Endothelial cell of umbilical vein (primary cell): ENCODE data around the gene CYP4X1. TPM values are rescaled to one million over a fixed set of nuclear protein-coding genes. Genes with fewer than 3 reads are reported as not detected.
A peak's percentile ranks its signal among the peaks of the same experiment; 100 is the strongest.

Experiments used
- Bru-seq: library from RNA; stranded (reverse); fragments of 400-500 nt; gene quantifications from one replicate; lab custom pipeline; 2021; lab: Mats Ljungman, UMichigan
- BruChase-seq, 2 experiments: library from RNA; stranded (reverse); fragments of 400-500 nt; gene quantifications; one replicate each; lab custom pipeline; 2021; lab: Mats Ljungman, UMichigan
- BruUV-seq: library from RNA; stranded (reverse); fragments of 400-500 nt; replicated peaks from 2 replicates; lab custom pipeline; 2021; lab: Mats Ljungman, UMichigan
- CTCF ChIA-PET: fragments of 300-600, 350-600 bp; sonication (Branson Sonifier 250); formaldehyde crosslinking; loops from one replicate; lab custom pipeline; 2021; ENCODE audit warnings: antibody characterized with exemption, inconsistent platforms; lab: Charles Lee
- POLR2A ChIA-PET: fragments of 300-600, 350-600 bp; sonication (Branson Sonifier 250); formaldehyde crosslinking; loops from one replicate; lab custom pipeline; 2021; ENCODE audit warnings: antibody characterized with exemption, inconsistent platforms; lab: Charles Lee
- DNase-seq: peaks from one replicate; pipeline ENCODE4 v3.0.0-alpha.2; 2011; ENCODE audit warnings: low read depth, low spot score
- FAIRE-seq: peaks from 2 replicates; lab custom pipeline; 2011; peaks lifted over from hg19 to GRCh38; lab: Jason Lieb, UNC
- H2AFZ ChIP-seq: 2 replicates; pipeline ENCODE4 v1.6.0; 2012; ENCODE audit warnings: low read depth, low read length, control low read depth, inconsistent platforms
- H3K27ac ChIP-seq: 2 replicates; pipeline ENCODE4 v1.5.1; 2011; ENCODE audit warnings: low read depth, mild to moderate bottlenecking, control low read depth, low read length, moderate library complexity; ENCODE audit not compliant: insufficient read depth
- H3K27me3 ChIP-seq, 2 experiments: 2 replicates each; pipeline versions ENCODE4 v1.6.0 to v1.6.1; 2011; ENCODE audit warnings: low read length in 2 of 2, mixed read lengths in 1 of 2; ENCODE audit not compliant: control insufficient read depth in 2 of 2, insufficient read depth in 2 of 2
- H3K36me3 ChIP-seq, 2 experiments: 2 replicates in 1 of 2; 3 replicates in 1 of 2; pipeline ENCODE4 v1.5.1; 2011; ENCODE audit warnings: low read length in 2 of 2, mild to moderate bottlenecking in 1 of 2, moderate library complexity in 1 of 2; ENCODE audit not compliant: control insufficient read depth in 2 of 2, insufficient read depth in 2 of 2; ENCODE audit errors: extremely low read depth in 1 of 2
- H3K4me1 ChIP-seq: 3 replicates; pipeline ENCODE4 v1.5.1; 2011; ENCODE audit warnings: mild to moderate bottlenecking, low read length; ENCODE audit not compliant: control insufficient read depth, insufficient read depth; ENCODE audit errors: extremely low read depth
- H3K4me2 ChIP-seq: 2 replicates; pipeline ENCODE4 v1.6.1; 2011; ENCODE audit warnings: low read length, control low read depth, mixed read lengths; ENCODE audit not compliant: insufficient read depth
- H3K4me3 ChIP-seq, 3 experiments: fragments of 200-600 bp in 1 of 3; sonication (generic), shearing (Covaris generic) in 1 of 3; replicated peaks in 1 of 3; 2 replicates each; pipeline ENCODE4 v1.5.1; 2011 to 2016; ENCODE audit warnings: control low read depth in 3 of 3, low read length in 3 of 3, mild to moderate bottlenecking in 2 of 3, inconsistent platforms in 1 of 3, low read depth in 1 of 3, moderate library complexity in 1 of 3; ENCODE audit not compliant: insufficient read depth in 1 of 3
- H3K79me2 ChIP-seq: 2 replicates; pipeline ENCODE4 v1.6.0; 2012; ENCODE audit warnings: low read length, inconsistent platforms; ENCODE audit not compliant: control insufficient read depth, insufficient read depth
- H3K9ac ChIP-seq: replicated peaks from 2 replicates; pipeline ENCODE3; 2011; ENCODE audit warnings: low read length, control low read depth; ENCODE audit not compliant: insufficient read depth; ENCODE audit errors: extremely low read depth
- H3K9me1 ChIP-seq: replicated peaks from 3 replicates; pipeline ENCODE4 v1.6.0; 2011; ENCODE audit warnings: mild to moderate bottlenecking, low read length; ENCODE audit not compliant: control insufficient read depth, insufficient read depth; ENCODE audit errors: extremely low read depth
- H3K9me3 ChIP-seq: replicated peaks from 2 replicates; pipeline ENCODE4 v1.5.1; 2012; ENCODE audit warnings: low read length, inconsistent platforms; ENCODE audit not compliant: control insufficient read depth, insufficient read depth
- H4K20me1 ChIP-seq: replicated peaks from 2 replicates; pipeline ENCODE3; 2011; ENCODE audit warnings: mild to moderate bottlenecking, low read length; ENCODE audit not compliant: control insufficient read depth, insufficient read depth; ENCODE audit errors: extremely low read depth
- EZH2 ChIP-seq: IDR thresholded peaks from 2 replicates; pipeline ENCODE4 v1.6.1; 2012; ENCODE audit warnings: borderline replicate concordance, low read depth, mild to moderate bottlenecking, moderate library complexity, low read length, inconsistent platforms; ENCODE audit not compliant: severe bottlenecking
- FOS ChIP-seq: IDR thresholded peaks from 2 replicates; pipeline ENCODE4 v1.6.1; 2011; ENCODE audit warnings: mild to moderate bottlenecking, low read length, moderate library complexity, borderline replicate concordance; ENCODE audit not compliant: insufficient read depth
- GATA2 ChIP-seq: IDR thresholded peaks from 2 replicates; pipeline ENCODE4 v1.7.0; 2011; ENCODE audit warnings: low read depth, mild to moderate bottlenecking, moderate library complexity, mixed read lengths, low read length; ENCODE audit not compliant: insufficient read length, insufficient read depth
- JUN ChIP-seq: IDR thresholded peaks from 2 replicates; pipeline ENCODE4 v1.6.1; 2011; ENCODE audit warnings: borderline replicate concordance, low read depth; ENCODE audit not compliant: insufficient read length, insufficient read depth
- MYC ChIP-seq: IDR thresholded peaks from one replicate; pipeline ENCODE4 v1.6.1; 2011; ENCODE audit warnings: mild to moderate bottlenecking, low read depth, low read length
- POLR2A ChIP-seq: IDR thresholded peaks from 2 replicates; pipeline ENCODE4 v1.6.1; 2012; ENCODE audit warnings: low read depth, mild to moderate bottlenecking, control low read depth, low read length
- POLR2AphosphoS5 ChIP-seq: IDR thresholded peaks from 2 replicates; pipeline ENCODE4 v1.6.1; 2012; ENCODE audit warnings: low read depth, mild to moderate bottlenecking, control low read depth, low read length, moderate library complexity; ENCODE audit not compliant: insufficient read depth
- dilution Hi-C: fragments of 300-500 bp; cut with MboI; formaldehyde crosslinking; loops from one replicate; pipeline ENCODE4 v1.15.0; 2019; ENCODE audit warnings: low sequenced_read_pairs; ENCODE audit not compliant: extremely low pct_ligation_motif_present
- intact Hi-C: fragments of 100-400 bp; cut with micrococcal nuclease; formaldehyde crosslinking; loops from one replicate; pipeline ENCODE4 v1.10.0; 2022
- long read RNA-seq: library from polyadenylated mRNA; stranded (forward); transcript quantifications from one replicate; pipeline ENCODE4 v2.0.0, GENCODE V29; 2021
- polyA minus RNA-seq, 3 experiments: library from RNA; depleted of rRNA, polyadenylated mRNA; stranded (reverse); fragments of >200 nt; gene quantifications; 1 replicate in 1 of 3; 2 replicates in 2 of 3; pipeline ENCODE4 v1.2.3, GENCODE V29; 2011
- polyA plus RNA-seq, 4 experiments: library from polyadenylated mRNA; depleted of rRNA in 3 of 4; stranded (reverse) in 3 of 4; unstranded in 1 of 4; fragments of >200 nt; gene quantifications; 2 replicates each; pipeline versions ENCODE4 v1.2.1 to v1.2.3, GENCODE V29; 2011 to 2012; ENCODE audit warnings: missing spikeins in 1 of 4
- total RNA-seq: library from RNA; stranded (reverse); gene quantifications from 2 replicates; pipeline ENCODE4 v1.2.3, GENCODE V29; 2021
- TF ChIP-seq, protein P1 (sequence below), 2 donors: IDR thresholded peaks; 1 replicate in 1 of 2; 2 replicates in 1 of 2; pipeline ENCODE4 v1.5.1; 2011; ENCODE audit warnings: low read length in 2 of 2, mild to moderate bottlenecking in 2 of 2, moderate library complexity in 2 of 2, control low read depth in 1 of 2, inconsistent platforms in 1 of 2, low read depth in 1 of 2; ENCODE audit not compliant: insufficient read depth in 1 of 2; ENCODE audit errors: extremely low read depth in 1 of 2
- TF ChIP-seq, protein P2 (sequence below): IDR thresholded peaks from 2 replicates; pipeline ENCODE4 v1.6.1; 2011; ENCODE audit not compliant: insufficient read depth, insufficient read length

CYP4X1 gene, protein sequence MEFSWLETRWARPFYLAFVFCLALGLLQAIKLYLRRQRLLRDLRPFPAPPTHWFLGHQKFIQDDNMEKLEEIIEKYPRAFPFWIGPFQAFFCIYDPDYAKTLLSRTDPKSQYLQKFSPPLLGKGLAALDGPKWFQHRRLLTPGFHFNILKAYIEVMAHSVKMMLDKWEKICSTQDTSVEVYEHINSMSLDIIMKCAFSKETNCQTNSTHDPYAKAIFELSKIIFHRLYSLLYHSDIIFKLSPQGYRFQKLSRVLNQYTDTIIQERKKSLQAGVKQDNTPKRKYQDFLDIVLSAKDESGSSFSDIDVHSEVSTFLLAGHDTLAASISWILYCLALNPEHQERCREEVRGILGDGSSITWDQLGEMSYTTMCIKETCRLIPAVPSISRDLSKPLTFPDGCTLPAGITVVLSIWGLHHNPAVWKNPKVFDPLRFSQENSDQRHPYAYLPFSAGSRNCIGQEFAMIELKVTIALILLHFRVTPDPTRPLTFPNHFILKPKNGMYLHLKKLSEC
- 2.3 and 3.7 TPM in 2 replicates for total RNA-seq
- polyA plus RNA-seq, result 2.4 and 3.2 TPM in 2 replicates
- 1.1 and 1.9 TPM in 2 replicates for polyA plus RNA-seq (2011; cell fraction: cytosol; rRNA removed)
- polyA plus RNA-seq (2011; cell fraction: nucleus; rRNA removed), result 2.1 and 2.9 TPM in 2 replicates
- polyA plus RNA-seq (2012), result 0.41 TPM in 1 of 2 replicates, not detected in the other
- 2.0 and 3.0 TPM in 2 replicates for polyA minus RNA-seq
- polyA minus RNA-seq (2011; cell fraction: cytosol; rRNA and poly(A)+ RNA removed), result not detected
- 2.1 and 2.7 TPM in 2 replicates for polyA minus RNA-seq (2011; cell fraction: nucleus; rRNA and poly(A)+ RNA removed)
- Bru-seq, nascent RNA, result percentile 40 among the genes with signal in this experiment
- percentile 33 among the genes with signal in this experiment for BruChase-seq, experiment 1, labeled RNA remaining after a 6-hour chase
- BruChase-seq, experiment 2, labeled RNA remaining after a 2-hour chase, result percentile 40 among the genes with signal in this experiment
- long read RNA-seq, partial matches to known transcripts, result 4 of 6 reads
- long read RNA-seq, other reads (novel, unspliced or antisense), result 0 of 6 reads

DNA sequence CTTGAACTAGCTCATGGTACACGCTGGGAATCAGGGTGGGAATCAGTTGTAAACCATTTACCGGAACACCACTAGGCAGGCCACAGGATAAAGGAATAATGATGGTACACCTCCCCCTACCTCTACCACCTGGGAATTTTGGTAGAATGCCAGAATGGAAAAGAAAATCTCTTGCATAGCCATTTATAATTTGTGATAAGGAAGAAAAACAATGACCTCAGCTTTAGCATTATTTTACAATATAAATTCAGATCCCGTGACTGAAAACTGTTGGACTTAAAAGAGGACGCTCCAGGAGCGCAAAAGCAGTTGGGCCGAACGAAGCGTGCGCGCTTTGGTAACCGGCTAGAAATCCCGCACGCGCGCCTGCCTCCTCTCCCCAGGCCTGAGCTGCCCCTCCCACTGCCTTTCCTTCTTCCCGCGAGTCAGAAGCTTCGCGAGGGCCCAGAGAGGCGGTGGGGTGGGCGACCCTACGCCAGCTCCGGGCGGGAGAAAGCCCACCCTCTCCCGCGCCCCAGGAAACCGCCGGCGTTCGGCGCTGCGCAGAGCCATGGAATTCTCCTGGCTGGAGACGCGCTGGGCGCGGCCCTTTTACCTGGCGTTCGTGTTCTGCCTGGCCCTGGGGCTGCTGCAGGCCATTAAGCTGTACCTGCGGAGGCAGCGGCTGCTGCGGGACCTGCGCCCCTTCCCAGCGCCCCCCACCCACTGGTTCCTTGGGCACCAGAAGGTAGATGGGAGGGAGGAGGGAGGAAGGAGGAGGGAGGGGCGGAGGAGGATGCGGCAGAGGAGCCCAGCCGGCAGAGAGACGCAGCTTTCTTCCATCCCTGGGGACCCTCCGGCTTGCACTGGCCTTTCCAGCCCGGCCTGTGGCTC is at the start of gene CYP4X1:
Gene CYP4X1 (plus strand): TSS at position 402 of the 873 bp plus-strand sequence. CDS start 149 bp downstream, at position 551.
- H2AFZ ChIP-seq, result peak within 1 kb of the TSS; percentile 53
- no peaks in the 10 kb centered on the region for H4K20me1 ChIP-seq
- intact Hi-C loops (loop anchor here (1.0 kb wide), 1 partner anchor 8 kb away; no protein-coding TSS in a partner anchor), dilution Hi-C loops (no loop called here)
- peak within 1 kb of the TSS in 2 of 3 experiments; percentile 23 to 32 for H3K4me3 ChIP-seq
- H3K79me2 ChIP-seq, result no peaks in the 10 kb centered on the region
- H3K4me2 ChIP-seq, result peak within 1 kb of the TSS; percentile 57
- peak; percentile 80 for DNase-seq
- TF ChIP-seq EZH2 (no peak), JUN (no peak), POLR2A (no peak), POLR2AphosphoS5 (no peak), MYC (no peak), FOS (no peak), GATA2 (no peak)
- TF ChIP-seq, protein P1, sequence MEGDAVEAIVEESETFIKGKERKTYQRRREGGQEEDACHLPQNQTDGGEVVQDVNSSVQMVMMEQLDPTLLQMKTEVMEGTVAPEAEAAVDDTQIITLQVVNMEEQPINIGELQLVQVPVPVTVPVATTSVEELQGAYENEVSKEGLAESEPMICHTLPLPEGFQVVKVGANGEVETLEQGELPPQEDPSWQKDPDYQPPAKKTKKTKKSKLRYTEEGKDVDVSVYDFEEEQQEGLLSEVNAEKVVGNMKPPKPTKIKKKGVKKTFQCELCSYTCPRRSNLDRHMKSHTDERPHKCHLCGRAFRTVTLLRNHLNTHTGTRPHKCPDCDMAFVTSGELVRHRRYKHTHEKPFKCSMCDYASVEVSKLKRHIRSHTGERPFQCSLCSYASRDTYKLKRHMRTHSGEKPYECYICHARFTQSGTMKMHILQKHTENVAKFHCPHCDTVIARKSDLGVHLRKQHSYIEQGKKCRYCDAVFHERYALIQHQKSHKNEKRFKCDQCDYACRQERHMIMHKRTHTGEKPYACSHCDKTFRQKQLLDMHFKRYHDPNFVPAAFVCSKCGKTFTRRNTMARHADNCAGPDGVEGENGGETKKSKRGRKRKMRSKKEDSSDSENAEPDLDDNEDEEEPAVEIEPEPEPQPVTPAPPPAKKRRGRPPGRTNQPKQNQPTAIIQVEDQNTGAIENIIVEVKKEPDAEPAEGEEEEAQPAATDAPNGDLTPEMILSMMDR (IDR thresholded peaks at IDR 0.05; ENCODE audit: extremely low read depth in 1 of 2, insufficient read depth in 1 of 2, low read depth in 1 of 2, low read length in 2 of 2), result no peak
- TF ChIP-seq, protein P2, sequence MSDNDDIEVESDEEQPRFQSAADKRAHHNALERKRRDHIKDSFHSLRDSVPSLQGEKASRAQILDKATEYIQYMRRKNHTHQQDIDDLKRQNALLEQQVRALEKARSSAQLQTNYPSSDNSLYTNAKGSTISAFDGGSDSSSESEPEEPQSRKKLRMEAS, result no peak
- H3K36me3 ChIP-seq, result no peaks in the 10 kb centered on the region
- H3K27ac ChIP-seq, result no peak within 1 kb of the TSS
- H3K4me1 ChIP-seq, result peaks cover 12% of the 10 kb centered on the region
- no peaks in the 10 kb centered on the region for H3K9me1 ChIP-seq
- no peaks in the 10 kb centered on the region for H3K9me3 ChIP-seq
- CTCF ChIA-PET, result interaction anchor here (1.1 to 1.4 kb wide), 4 partner anchors 11 to 155 kb away, joined by 3 read pairs; no protein-coding TSS in a partner anchor
- H3K27me3 ChIP-seq, result no peaks in the 10 kb centered on the region
- no peak for FAIRE-seq
- no peak within 1 kb of the TSS for H3K9ac ChIP-seq
- TSS peak; percentile 49 for BruUV-seq
- POLR2A ChIA-PET, result no interaction called here
